HCT116 (cell line): ENCODE measurements around the gene ZBTB24.

ENCODE experiments used
- CTCF ChIP-seq, 3 experiments: fragments of 200-600 bp in 1 of 3; sonication (generic) in 1 of 3; IDR thresholded peaks in 2 of 3; conservative IDR thresholded peaks in 1 of 3; 2 replicates each; pipeline ENCODE4 v1.5.1; 2012 to 2017; ENCODE audit warnings: low read depth in 2 of 3, low read length in 2 of 3, antibody characterized with exemption in 1 of 3, borderline replicate concordance in 1 of 3, control low read depth in 1 of 3, mild to moderate bottlenecking in 1 of 3, mixed read lengths in 1 of 3, mixed run types in 1 of 3, moderate library complexity in 1 of 3; ENCODE audit not compliant: insufficient read depth in 1 of 3
- EZH2 ChIP-seq: fragments of 200-600 bp; sonication (generic); IDR thresholded peaks from 2 replicates; pipeline ENCODE4 v1.6.1; 2017; ENCODE audit warnings: antibody characterized with exemption, mixed run types
- JUND ChIP-seq: IDR thresholded peaks from 2 replicates; pipeline ENCODE4 v1.6.1; 2012
- POLR2A ChIP-seq: IDR thresholded peaks from 2 replicates; pipeline ENCODE4 v1.7.0; 2011; ENCODE audit warnings: borderline replicate concordance; ENCODE audit not compliant: insufficient read depth, insufficient read length; ENCODE audit errors: extremely low read depth
- POLR2AphosphoS5 ChIP-seq: IDR thresholded peaks from 2 replicates; pipeline ENCODE4 v1.6.1; 2011; ENCODE audit warnings: mild to moderate bottlenecking, low read depth, low read length, moderate library complexity
- TF ChIP-seq, protein P1 (sequence below): IDR thresholded peaks from 2 replicates; pipeline ENCODE4 v1.6.1; 2012

GRCh38 chr6:109488001-109488400 is 5.0 kb upstream of the ZBTB24 start:
- no peak for TF ChIP-seq CTCF (IDR thresholded peaks at IDR 0.05 in 2 of 3, conservative IDR thresholded peaks at IDR 0.05 in 1 of 3; ENCODE audit: borderline replicate concordance in 1 of 3, insufficient read depth in 1 of 3, low read depth in 2 of 3, low read length in 2 of 3)
- no peak for TF ChIP-seq JUND
- no peak for TF ChIP-seq POLR2A
- TF ChIP-seq, protein P1, sequence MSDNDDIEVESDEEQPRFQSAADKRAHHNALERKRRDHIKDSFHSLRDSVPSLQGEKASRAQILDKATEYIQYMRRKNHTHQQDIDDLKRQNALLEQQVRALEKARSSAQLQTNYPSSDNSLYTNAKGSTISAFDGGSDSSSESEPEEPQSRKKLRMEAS: no peak
- no peak for TF ChIP-seq POLR2AphosphoS5
- no peak for TF ChIP-seq EZH2
